Heart left ventricle (tissue), 13 donors: ENCODE data around the gene SELENOP.

Experiments
- CTCF ChIP-seq, 12 donors: fragments of 200-600 bp; sonication (generic) in 4 of 12; IDR thresholded peaks; one replicate each; pipeline versions ENCODE4 v1.5.0 to v1.8.0; 2018 to 2022; ENCODE audit warnings: antibody characterized with exemption in 12 of 12, mild to moderate bottlenecking in 5 of 12
- POLR2A ChIP-seq, 2 donors: fragments of 450-650 bp; IDR thresholded peaks; one replicate each; pipeline ENCODE4 v1.6.1; 2017; ENCODE audit warnings: antibody characterized with exemption in 2 of 2, mild to moderate bottlenecking in 2 of 2, moderate library complexity in 2 of 2
- donor health status: ischemic (EF 13 %, LVEDD 7.1; RV severe dilation, severe dysfunction).
- donor health status: DM: no; HTN: yes; CAD: no.
- donor health status: DM: no; HTN: no; CAD: no.
- donor health status: ischemic (EF 25% LVEDD 6.9; RV normal size, moderate dysfunction).
- donor health status: ischemic (EF 25% LVEDD 5.7; RV mildly dilated, moderate dysfunction).
- donor health status: ischemic (EF 35%, LVEDD 5.7; RV mildly dilated, moderate dysfunction).
- donor health status: nonischemic (EF 11% LVEDD 7.7; RV severe dilation, severe dysfunction).
- donor health status: DM: yes; HTN: yes; CAD: no.
- donor health status: PGD.
- donor health status: ischemic (EF 29% LVEDD 5.4; RV normal size, mild dysfunction).
- donor health status: nonischemic (EF 23%, LVEDD 6.1; RV moderate dilation, normal function).

GRCh38 chr5:42848545-42848944 is 36.9 kb upstream of the SELENOP start:
- TF ChIP-seq CTCF (IDR thresholded peaks at IDR 0.05) = no peak
- no peak for TF ChIP-seq POLR2A (IDR thresholded peaks at IDR 0.05)
